Neutrophil (primary cell): ENCODE results near the gene TADA2B.

Experiments used
- H3K27ac ChIP-seq: fragments of 200-600 bp; sonication (generic); 2 replicates; pipeline ENCODE4 v1.5.1; 2016; ENCODE audit warnings: mild to moderate bottlenecking, moderate library complexity
- H3K27me3 ChIP-seq: fragments of 200-600 bp; sonication (generic); 2 replicates; pipeline ENCODE4 v1.6.0; 2016; ENCODE audit warnings: mild to moderate bottlenecking
- H3K36me3 ChIP-seq: fragments of 200-600 bp; sonication (generic); 2 replicates; pipeline ENCODE4 v1.5.1; 2017
- H3K4me1 ChIP-seq, 2 experiments: fragments of 200-600 bp in 1 of 2; sonication (generic) in 1 of 2; 1 replicate in 1 of 2; 2 replicates in 1 of 2; pipeline versions ENCODE4 v1.5.1 to v1.6.1; 2013 to 2016; ENCODE audit warnings: low read depth in 1 of 2, low read length in 1 of 2, mild to moderate bottlenecking in 1 of 2, moderate library complexity in 1 of 2; ENCODE audit not compliant: control insufficient read depth in 1 of 2, insufficient read depth in 1 of 2
- H3K4me3 ChIP-seq, 2 experiments: fragments of 200-600 bp in 1 of 2; sonication (generic) in 1 of 2; 1 replicate in 1 of 2; 2 replicates in 1 of 2; pipeline ENCODE4 v1.5.1; 2013 to 2016; ENCODE audit warnings: low read depth in 1 of 2, low read length in 1 of 2, mild to moderate bottlenecking in 1 of 2, moderate library complexity in 1 of 2
- H3K9me3 ChIP-seq: fragments of 200-600 bp; sonication (generic); 2 replicates; pipeline ENCODE4 v1.5.1; 2016
- CTCF ChIP-seq: fragments of 200-600 bp; sonication (generic); IDR thresholded peaks from 2 replicates; pipeline ENCODE4 v1.5.1; 2016; ENCODE audit warnings: antibody characterized with exemption

Gene TADA2B

DNA sequence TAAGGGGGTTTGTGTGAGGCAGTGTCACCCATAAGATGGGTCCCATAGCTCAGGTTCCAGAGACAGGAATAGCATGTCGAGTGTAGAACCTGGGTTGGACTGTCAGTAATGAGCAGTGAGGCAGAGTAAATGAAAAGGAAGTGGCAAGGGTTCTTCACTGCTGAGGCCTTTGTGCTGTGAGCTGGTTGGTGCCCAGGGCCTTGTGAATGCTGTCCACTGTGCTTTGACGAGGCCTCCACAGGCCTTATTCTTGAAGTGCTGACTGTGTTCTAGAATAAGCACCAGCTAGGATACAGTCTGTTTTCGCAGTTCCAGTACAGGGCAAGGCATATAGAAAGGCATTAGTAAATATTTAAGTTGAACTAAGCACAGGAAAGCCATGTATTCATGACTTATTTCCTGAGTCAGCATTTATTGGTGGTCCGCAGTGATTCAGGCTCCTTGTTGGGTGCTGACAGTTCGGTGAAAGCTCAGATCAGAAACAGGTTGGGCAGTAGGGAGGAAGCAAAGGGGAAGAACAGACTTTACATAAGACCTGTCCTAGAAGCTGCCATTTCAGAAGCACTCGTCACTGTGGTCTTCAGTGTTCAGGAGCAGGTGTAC lies 25.6 kb upstream of the TADA2B start:
- Histone ChIP-seq H3K27me3 (no peaks in the 10 kb centered on the region), H3K36me3 (peaks cover 90% of the 10 kb centered on the region), H3K4me3 (no peak overlapping the region), H3K27ac (no peak overlapping the region), H3K4me1 (no peaks in the 10 kb centered on the region), H3K9me3 (no peaks in the 10 kb centered on the region)
- no peak for TF ChIP-seq CTCF

GRCh38 chr4:7018281-7018680 lies 24.9 kb upstream of the TADA2B start:
- Histone ChIP-seq H3K36me3 (peaks cover 90% of the 10 kb centered on the region), H3K9me3 (no peaks in the 10 kb centered on the region), H3K27ac (no peak overlapping the region), H3K27me3 (no peaks in the 10 kb centered on the region), H3K4me1 (no peaks in the 10 kb centered on the region), H3K4me3 (no peak overlapping the region)
- no peak for TF ChIP-seq CTCF

DNA sequence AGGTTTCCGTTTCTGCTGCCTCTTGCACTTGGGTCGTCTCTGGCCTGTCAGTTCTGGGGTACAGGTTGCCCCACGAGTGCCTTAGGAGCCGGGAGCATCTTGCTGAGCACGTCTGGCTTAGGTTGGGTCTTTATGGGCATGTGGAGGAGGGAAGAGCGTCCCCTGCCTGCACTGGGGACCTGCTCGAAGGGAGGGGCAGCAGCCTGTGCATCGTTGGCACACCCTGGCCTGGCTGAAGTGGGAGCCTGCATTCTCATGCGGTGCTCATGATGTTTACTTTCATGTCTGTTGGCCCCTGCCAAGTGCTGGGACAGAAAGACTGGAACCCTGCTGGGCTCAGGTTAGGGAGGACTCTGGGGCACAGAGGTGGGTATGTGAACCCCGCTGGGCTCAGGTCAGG lies 23.8 kb upstream of the TADA2B start:
- Histone ChIP-seq H3K36me3 (peaks cover 90% of the 10 kb centered on the region), H3K4me3 (no peak overlapping the region), H3K27me3 (no peaks in the 10 kb centered on the region), H3K27ac (no peak overlapping the region), H3K9me3 (no peaks in the 10 kb centered on the region), H3K4me1 (no peaks in the 10 kb centered on the region)
- no peak for TF ChIP-seq CTCF

DNA sequence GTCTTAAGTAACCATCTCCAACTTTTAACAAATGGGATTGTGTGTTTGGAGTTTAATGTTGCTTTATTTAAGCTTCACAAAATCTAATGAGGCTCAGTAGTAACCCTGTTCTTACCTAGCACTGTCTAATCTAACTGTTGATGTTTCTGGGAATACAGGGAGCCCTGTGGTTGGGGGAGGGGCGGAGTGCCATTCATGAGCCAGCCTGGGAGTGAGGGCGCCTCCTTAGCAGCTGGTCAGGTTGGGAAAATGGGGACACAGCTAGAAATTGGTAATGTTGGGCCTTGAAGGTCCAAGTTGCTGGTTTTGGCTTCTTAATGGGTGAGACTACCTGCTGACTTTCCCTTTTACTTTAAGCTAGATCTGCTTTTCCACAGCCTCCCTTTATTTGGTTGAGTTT lies 22.9 kb upstream of the TADA2B start:
- Histone ChIP-seq H3K4me3 (no peak overlapping the region), H3K27me3 (no peaks in the 10 kb centered on the region), H3K4me1 (no peaks in the 10 kb centered on the region), H3K36me3 (peaks cover 90% of the 10 kb centered on the region), H3K9me3 (no peaks in the 10 kb centered on the region), H3K27ac (no peak overlapping the region)
- TF ChIP-seq CTCF = no peak

- TF ChIP-seq CTCF = no peak
- H3K9me3 ChIP-seq = no peaks in the 10 kb centered on the region
- no peak overlapping the region for H3K27ac ChIP-seq
- no peaks in the 10 kb centered on the region for H3K4me1 ChIP-seq
- no peak overlapping the region for H3K4me3 ChIP-seq
- H3K27me3 ChIP-seq = no peaks in the 10 kb centered on the region
- H3K36me3 ChIP-seq = peaks cover 90% of the 10 kb centered on the region
Observed at GRCh38 chr4:7020856-7021255, 22.3 kb upstream of the TADA2B start.

GRCh38 chr4:7021355-7021754 lies 21.8 kb upstream of the TADA2B start:
- Histone ChIP-seq H3K27me3 (no peaks in the 10 kb centered on the region), H3K36me3 (peaks cover 90% of the 10 kb centered on the region), H3K4me1 (no peaks in the 10 kb centered on the region), H3K9me3 (no peaks in the 10 kb centered on the region), H3K27ac (no peak overlapping the region), H3K4me3 (no peak overlapping the region)
- TF ChIP-seq CTCF = no peak
